Stomach (tissue), 4 donors: ENCODE data around the gene ECM2.

Experiments
- CTCF ChIP-seq, 7 experiments: fragments of 450-650 bp in 4 of 7; fragments of 200-600 bp in 3 of 7; sonication (generic) in 3 of 7; IDR thresholded peaks; one replicate each; pipeline ENCODE4 v1.5.1; 2016 to 2019; ENCODE audit warnings: antibody characterized with exemption in 7 of 7, control low read depth in 2 of 7, mild to moderate bottlenecking in 1 of 7
- EP300 ChIP-seq: sonication (generic); formaldehyde crosslinking; IDR thresholded peaks from one replicate; pipeline ENCODE4 v1.6.1; 2017; ENCODE audit warnings: antibody characterized with exemption

- TF ChIP-seq CTCF (IDR thresholded peaks at IDR 0.05) (no peak), EP300 (no peak)
Observed at GRCh38 chr9:92516521-92516920, 19.3 kb downstream of the ECM2 start.
